K562 (cell line): ENCODE results near the gene C1orf105.

Experiments
- ARID2 ChIP-seq: fragments of 450-650 bp; IDR thresholded peaks from 2 replicates; pipeline ENCODE4 v1.6.1; 2017; ENCODE audit warnings: antibody characterized with exemption, mild to moderate bottlenecking
- CBX5 ChIP-seq: IDR thresholded peaks from 2 replicates; pipeline ENCODE4 v1.6.1; 2014; ENCODE audit warnings: low read depth, borderline replicate concordance
- CTCF ChIP-seq, 3 experiments: IDR thresholded peaks in 2 of 3; conservative IDR thresholded peaks in 1 of 3; 2 replicates each; pipeline ENCODE4 v1.5.1; 2011 to 2012; ENCODE audit warnings: low read length in 3 of 3, mild to moderate bottlenecking in 3 of 3, control low read depth in 2 of 3, improper control_type of control experiment in 1 of 3, inconsistent platforms in 1 of 3, low read depth in 1 of 3, mixed read lengths in 1 of 3, moderate library complexity in 1 of 3; ENCODE audit not compliant: insufficient read depth in 2 of 3
- JUND ChIP-seq, 2 experiments: IDR thresholded peaks; 2 replicates in 1 of 2; 3 replicates in 1 of 2; pipeline ENCODE4 v1.6.1; 2011; ENCODE audit warnings: borderline replicate concordance in 2 of 2, low read depth in 2 of 2, low read length in 2 of 2, improper control_type of control experiment in 1 of 2, missing biosample characterization in 1 of 2, missing genetic modification characterization in 1 of 2, missing genetic modification reagents in 1 of 2
- MAX ChIP-seq: sonication (generic); formaldehyde crosslinking; IDR thresholded peaks from 2 replicates; pipeline ENCODE4 v1.9.0; 2022; ENCODE audit warnings: mild to moderate bottlenecking, missing genetic modification reagents
- PATZ1 ChIP-seq: fragments of 250-450 bp; sonication (Bioruptor Pico); IDR thresholded peaks from 2 replicates; pipeline ENCODE4 v1.5.0; 2020; ENCODE audit warnings: mild to moderate bottlenecking, borderline replicate concordance
- POLR2AphosphoS5 ChIP-seq: IDR thresholded peaks from 2 replicates; pipeline ENCODE4 v1.6.1; 2011; ENCODE audit warnings: mild to moderate bottlenecking, low read depth, low read length, moderate library complexity; ENCODE audit not compliant: control insufficient read depth, insufficient read depth

GRCh38 chr1:172425339-172425738 is 4.9 kb downstream of the C1orf105 start:
- TF ChIP-seq CTCF (IDR thresholded peaks at IDR 0.05 in 2 of 3, conservative IDR thresholded peaks at IDR 0.05 in 1 of 3; ENCODE audit: insufficient read depth in 2 of 3, low read depth in 1 of 3, low read length in 3 of 3) = no peak; a peak in 1 of 6 replicates
- no peak for TF ChIP-seq ARID2
- no peak for TF ChIP-seq PATZ1 (CRISPR knock-in tag)
- TF ChIP-seq MAX (CRISPR knock-in tag) = no peak
- TF ChIP-seq POLR2AphosphoS5 = peak; percentile 88
- no peak for TF ChIP-seq CBX5
- TF ChIP-seq JUND (IDR thresholded peaks at IDR 0.05; ENCODE audit: borderline replicate concordance, low read depth, low read length) = 0 out of 2 replicates have a peak, but pooled peaks have one; percentile 29
- TF ChIP-seq JUND (tag; IDR thresholded peaks at IDR 0.05; ENCODE audit: borderline replicate concordance, low read depth, low read length) = peak; percentile 12; the same call in 1 of the 3 replicates
